Measurements from ENCODE around the gene RFC3. TPM values are rescaled to one million over a fixed set of nuclear protein-coding genes. Genes with fewer than 3 reads are reported as not detected.

RFC3 gene
- total RNA-seq, 1 experiment from 2014 or later: 59.2 TPM

GRCh38 chr13:33862016-33862415, 44.1 kb downstream of the RFC3 start:
- no peaks in the 10 kb centered on the region for H3K27me3 Mint-ChIP-seq (ENCODE audit: low read depth)
- Histone ChIP-seq H3K9me3 (ENCODE audit: control insufficient read depth, low read depth, low read length) (no peaks in the 10 kb centered on the region), H3K27ac (ENCODE audit: insufficient read length, low read depth, low read length) (no peak overlapping the region), H2BK20ac (ENCODE audit: low read depth, low read length, poor library complexity, severe bottlenecking) (no peak overlapping the region), H3K14ac (ENCODE audit: insufficient read depth, low read length) (no peak overlapping the region), H2AFZ (ENCODE audit: low read length) (no peak overlapping the region), H3K23me2 (ENCODE audit: insufficient read length, low read depth, low read length, poor library complexity, severe bottlenecking) (no peaks in the 10 kb centered on the region), H3K18ac (ENCODE audit: insufficient read length, low read depth, low read length) (no peak overlapping the region), H3K4me1 (ENCODE audit: insufficient read depth, low read length) (no peaks in the 10 kb centered on the region), H3K56ac (ENCODE audit: insufficient read length, low read depth, low read length) (no peak overlapping the region), H4K20me1 (ENCODE audit: control insufficient read depth, insufficient read depth, insufficient read length) (no peaks in the 10 kb centered on the region), H3K27me3 (ENCODE audit: insufficient read depth, low read length) (no peaks in the 10 kb centered on the region), H3K79me1 (ENCODE audit: insufficient read depth, low read depth, low read length, poor library complexity, severe bottlenecking) (no peaks in the 10 kb centered on the region), H4K8ac (replicated peaks; ENCODE audit: insufficient read length, low read depth, low read length) (no peak overlapping the region), H3K4ac (ENCODE audit: low read depth, low read length) (no peak overlapping the region), H3T11ph (ENCODE audit: low read length) (no peak overlapping the region), H2AK5ac (ENCODE audit: insufficient read length, low read length) (no peak overlapping the region), H3K9ac (ENCODE audit: extremely low read depth, insufficient read length, low read length) (no peak overlapping the region), H3K23ac (ENCODE audit: insufficient read length, low read depth, low read length) (no peak overlapping the region), H2BK15ac (ENCODE audit: low read depth, low read length) (no peak overlapping the region), H4K91ac (ENCODE audit: insufficient read length, low read depth, low read length) (no peak overlapping the region), H3K79me2 (ENCODE audit: insufficient read depth, low read length) (no peaks in the 10 kb centered on the region), H4K5ac (ENCODE audit: insufficient read length, low read depth, low read length) (no peak overlapping the region), H2BK5ac (ENCODE audit: insufficient read length, low read length) (no peak overlapping the region), H2BK12ac (ENCODE audit: insufficient read length, low read depth, low read length) (no peak overlapping the region), H2BK120ac (ENCODE audit: low read depth, low read length, poor library complexity, severe bottlenecking) (no peak overlapping the region), H3K4me2 (ENCODE audit: insufficient read depth, insufficient read length, low read length) (no peak overlapping the region)
- no peaks in the 10 kb centered on the region for H3K36me3 Mint-ChIP-seq (ENCODE audit: insufficient read depth in 1 of 3, low read depth in 3 of 3)
- no peaks in the 10 kb centered on the region for H3K9me3 Mint-ChIP-seq
- TF ChIP-seq CTCF (conservative IDR thresholded peaks at IDR 0.05): no peak
- DNase-seq: no peak
- H3K4me1 Mint-ChIP-seq: no peaks in the 10 kb centered on the region
- WGBS (ENCODE audit: extremely low coverage, insufficient read length, low lambda C conversion rate): no CpG with 5 or more reads among the region's 5 CpGs
- no peak overlapping the region for H3K4me3 Mint-ChIP-seq
- no peak overlapping the region for H3K27ac Mint-ChIP-seq

Data from H9 (cell line).